Upper lobe of left lung (tissue), 4 donors: Measurements from ENCODE around the gene TMEM176B.

Source experiments
- CTCF ChIP-seq, 6 experiments: fragments of 450-650 bp in 4 of 6; fragments of 200-600 bp in 2 of 6; sonication (generic) in 2 of 6; IDR thresholded peaks; one replicate each; pipeline ENCODE4 v1.5.1; 2016 to 2019; ENCODE audit warnings: antibody characterized with exemption in 6 of 6
- POLR2A ChIP-seq, 4 donors: fragments of 450-650 bp; IDR thresholded peaks; one replicate each; pipeline ENCODE4 v1.5.1; 2016 to 2017; ENCODE audit warnings: antibody characterized with exemption in 4 of 4, mild to moderate bottlenecking in 2 of 4

- no peak for TF ChIP-seq CTCF (IDR thresholded peaks at IDR 0.05)
- TF ChIP-seq POLR2A (IDR thresholded peaks at IDR 0.05), result no peak
Measured at GRCh38 chr7:150793569-150794238, 6.5 kb downstream of the TMEM176B start.
